HepG2 (cell line): Measurements from ENCODE around the gene GFOD1. TPM values are rescaled to one million over a fixed set of nuclear protein-coding genes. Genes with fewer than 3 reads are reported as not detected.
A peak's percentile ranks its signal among the peaks of the same experiment; 100 is the strongest.

Experiments used
- ATAC-seq: fragments of 200-7000 bp; cut with Tn5 transposase; 3 replicates; pipeline ENCODE4 v1.9.1; 2020; ENCODE audit warnings: mild to moderate bottlenecking, moderate library complexity
- BruUV-seq: library from RNA; stranded (reverse); fragments of 400-500 nt; replicated peaks from 2 replicates; lab custom pipeline; 2021; lab: Mats Ljungman, UMichigan
- CTCF ChIA-PET: fragments of 300-600 bp; formaldehyde crosslinking; extraction: SDS; loops from one replicate; lab custom pipeline; 2021; ENCODE audit warnings: low total read pairs, inconsistent platforms, low intra/inter-chr PET ratio; lab: Yijun Ruan, JAX
- POLR2A ChIA-PET: fragments of 350-600 bp; sonication (Branson Sonifier 250); formaldehyde crosslinking; loops from one replicate; lab custom pipeline; 2020; ENCODE audit warnings: antibody characterized with exemption, inconsistent platforms; lab: Yijun Ruan, JAX
- DNase-seq: peaks from one replicate; pipeline ENCODE4 v3.0.0-alpha.2; 2015; ENCODE audit warnings: low spot score
- FAIRE-seq: peaks from 3 replicates; lab custom pipeline; 2011; peaks lifted over from hg19 to GRCh38; lab: Jason Lieb, UNC
- H2AFZ ChIP-seq: one replicate; pipeline ENCODE4 v1.6.1; 2011; ENCODE audit warnings: low read length, inconsistent platforms
- H3K27ac ChIP-seq: fragments of 300-600 bp; 3 replicates; pipeline ENCODE4 v1.8.0; 2011; ENCODE audit warnings: mixed run types, mild to moderate bottlenecking, mixed read lengths, low read length, inconsistent platforms; ENCODE audit not compliant: insufficient read depth; ENCODE audit errors: extremely low read length
- H3K27me3 ChIP-seq, 2 experiments: fragments of 200-600 bp in 1 of 2; 2 replicates in 1 of 2; 3 replicates in 1 of 2; pipeline versions ENCODE4 v1.6.0 to v1.8.0; 2011; ENCODE audit warnings: low read length in 2 of 2, mild to moderate bottlenecking in 2 of 2, moderate library complexity in 2 of 2, inconsistent platforms in 1 of 2; ENCODE audit not compliant: insufficient read depth in 2 of 2, control insufficient read depth in 1 of 2
- H3K36me3 ChIP-seq, 2 experiments: fragments of 200-600 bp in 1 of 2; replicated peaks in 1 of 2; 2 replicates in 1 of 2; 3 replicates in 1 of 2; pipeline versions ENCODE4 v1.5.1 to v1.8.0; 2011; ENCODE audit warnings: low read length in 2 of 2, inconsistent platforms in 1 of 2; ENCODE audit not compliant: insufficient read depth in 2 of 2, control insufficient read depth in 1 of 2
- H3K4me1 ChIP-seq: 2 replicates; pipeline ENCODE4 v1.5.1; 2012; ENCODE audit warnings: low read length, inconsistent platforms; ENCODE audit not compliant: insufficient read depth
- H3K4me2 ChIP-seq: 2 replicates; pipeline ENCODE4 v1.6.0; 2011; ENCODE audit warnings: low read depth, low read length, inconsistent platforms
- H3K4me3 ChIP-seq, 3 experiments: fragments of 200-600 bp in 1 of 3; sonication (generic), shearing (Covaris generic) in 1 of 3; replicated peaks in 1 of 3; 2 replicates each; pipeline ENCODE4 v1.5.1; 2011 to 2016; ENCODE audit warnings: low read length in 3 of 3, inconsistent platforms in 2 of 3, low read depth in 2 of 3, mild to moderate bottlenecking in 2 of 3, control low read depth in 1 of 3, mixed read lengths in 1 of 3; ENCODE audit not compliant: insufficient read depth in 1 of 3
- H3K79me2 ChIP-seq: one replicate; pipeline ENCODE4 v1.6.1; 2011; ENCODE audit warnings: low read length, inconsistent platforms; ENCODE audit not compliant: insufficient read depth
- H3K9ac ChIP-seq: 2 replicates; pipeline ENCODE4 v1.6.0; 2011; ENCODE audit warnings: mild to moderate bottlenecking, low read depth, low read length, inconsistent platforms; ENCODE audit not compliant: insufficient read depth
- H3K9me3 ChIP-seq: 2 replicates; pipeline ENCODE4 v1.5.1; 2012; ENCODE audit warnings: mild to moderate bottlenecking, low read length
- H4K20me1 ChIP-seq: 2 replicates; pipeline ENCODE4 v1.6.0; 2011; ENCODE audit warnings: inconsistent platforms, mild to moderate bottlenecking, low read length, moderate library complexity; ENCODE audit not compliant: insufficient read depth
- FLYWCH1 ChIP-seq: sonication (generic); formaldehyde crosslinking; IDR thresholded peaks from 2 replicates; pipeline ENCODE4 v1.8.1; 2023; ENCODE audit warnings: mild to moderate bottlenecking, missing genetic modification reagents
- ZBTB33 ChIP-seq: sonication (generic); formaldehyde crosslinking; IDR thresholded peaks from 2 replicates; pipeline ENCODE4 v1.4.0; 2020; ENCODE audit warnings: missing genetic modification reagents
- ZBTB7A ChIP-seq: sonication (generic); formaldehyde crosslinking; IDR thresholded peaks from 2 replicates; pipeline ENCODE4 v1.8.0; 2022; ENCODE audit warnings: mild to moderate bottlenecking, missing genetic modification reagents
- ZIK1 ChIP-seq: sonication (generic); formaldehyde crosslinking; IDR thresholded peaks from 2 replicates; pipeline ENCODE4 v1.5.0; 2020; ENCODE audit warnings: mild to moderate bottlenecking, low read depth, missing genetic modification reagents, borderline replicate concordance
- ZNF564 ChIP-seq: sonication (generic); formaldehyde crosslinking; IDR thresholded peaks from 2 replicates; pipeline ENCODE4 v1.8.1; 2023; ENCODE audit warnings: mild to moderate bottlenecking, missing genetic modification reagents
- ZNF589 ChIP-seq: sonication (generic); formaldehyde crosslinking; conservative IDR thresholded peaks from 2 replicates; pipeline ENCODE4 v1.8.0; 2022; ENCODE audit warnings: mild to moderate bottlenecking, moderate library complexity, missing genetic modification reagents
- ZNF768 ChIP-seq: sonication (generic); formaldehyde crosslinking; IDR thresholded peaks from 2 replicates; pipeline ENCODE4 v1.4.0; 2020; ENCODE audit warnings: missing genetic modification reagents
- WGBS: methylation state at CpG from one replicate; pipeline ENCODE4 v1.1.6; 2017; ENCODE audit warnings: low lambda C conversion rate; 5-methylcytosine and 5-hydroxymethylcytosine counted together
- in situ Hi-C: cut with HindIII; loops from 2 replicates; pipeline ENCODE4 v1.10.0; 2017; ENCODE audit warnings: low pct_unique_long_range_greater_than_20kb; ENCODE audit not compliant: extremely low pct_ligation_motif_present
- intact Hi-C: fragments of 100-400 bp; cut with micrococcal nuclease; formaldehyde crosslinking; loops from one replicate; pipeline ENCODE4 v1.10.0; 2022; ENCODE audit not compliant: unreplicated experiment
- polyA plus RNA-seq, 8 experiments: library from polyadenylated mRNA; depleted of rRNA in 3 of 8; stranded (reverse) in 7 of 8; unstranded in 1 of 8; fragments of >200 nt; fragmentation: Illumina TruSeq in 4 of 8; extraction: Trizol in 4 of 8; gene quantifications; 2 replicates each; pipeline versions ENCODE4 v1.2.1 to v1.2.3, GENCODE V29; 2011 to 2016; ENCODE audit warnings: low read depth in 4 of 8, missing spikeins in 1 of 8, mixed read lengths in 1 of 8; ENCODE audit not compliant: insufficient read depth in 1 of 8
- total RNA-seq, 5 experiments: library from RNA; depleted of rRNA; stranded (reverse); fragments of >200 nt; fragmentation: Illumina TruSeq; extraction: Trizol; gene quantifications; 2 replicates each; pipeline ENCODE4 v1.2.3, GENCODE V29; 2016; ENCODE audit warnings: low read depth in 1 of 5

The GFOD1 gene
- total and polyA plus RNA-seq, 2 of the 13 experiments (the other 11 are each of a cell fraction or from before 2014, with no cell fraction given): 1.9 to 6.4 TPM

- no TSS peak for BruUV-seq
- CTCF ChIA-PET: no interaction called here
- FAIRE-seq (no peak), ATAC-seq (no peak), DNase-seq (no peak)
- H3K9ac ChIP-seq: no peak overlapping the region
- WGBS: 88% methylated on average over 9 of the region's 9 CpGs
- H4K20me1 ChIP-seq: no peaks in the 10 kb centered on the region
- no peaks in the 10 kb centered on the region for H3K79me2 ChIP-seq
- intact Hi-C loops: no loop called here
- H3K27me3 ChIP-seq: no peaks in the 10 kb centered on the region
- in situ Hi-C loops: no loop called here
- peaks cover 9% of the 10 kb centered on the region for H3K4me1 ChIP-seq
- H3K4me2 ChIP-seq: no peak overlapping the region
- no peaks in the 10 kb centered on the region for H3K9me3 ChIP-seq
- TF ChIP-seq ZIK1 (CRISPR knock-in tag) (no peak), ZNF564 (CRISPR knock-in tag) (peak; percentile 80; the same call in 1 of the 2 replicates), ZNF589 (CRISPR knock-in tag) (no peak), FLYWCH1 (CRISPR knock-in tag) (no peak), ZBTB7A (no peak)
- no peak overlapping the region for H3K4me3 ChIP-seq
- no peak overlapping the region for H2AFZ ChIP-seq
- no peak overlapping the region for H3K27ac ChIP-seq
- POLR2A ChIA-PET: no interaction called here
- H3K36me3 ChIP-seq: no peaks in the 10 kb centered on the region
These were observed 135.2 kb downstream of the GFOD1 start for GRCh38 chr6:13352165-13352564.

GRCh38 chr6:13351271-13351670 lies 136.1 kb downstream of the GFOD1 start:
- ChIA-PET POLR2A (no interaction called here), CTCF (no interaction called here)
- H3K4me2 ChIP-seq: peak overlapping the region; percentile 14
- H3K79me2 ChIP-seq: no peaks in the 10 kb centered on the region
- BruUV-seq: no TSS peak
- H3K9me3 ChIP-seq: no peaks in the 10 kb centered on the region
- H3K36me3 ChIP-seq: no peaks in the 10 kb centered on the region
- peaks cover 9% of the 10 kb centered on the region for H3K4me1 ChIP-seq
- peak; percentile 43 for DNase-seq
- ATAC-seq: peak; percentile 68
- H3K27ac ChIP-seq: no peak overlapping the region
- 44% methylated on average over 11 of the region's 12 CpGs for WGBS
- intact Hi-C loops (no loop called here), in situ Hi-C loops (no loop called here)
- no peaks in the 10 kb centered on the region for H3K27me3 ChIP-seq
- H2AFZ ChIP-seq: no peak overlapping the region
- no peak for TF ChIP-seq ZNF768 (CRISPR knock-in tag)
- TF ChIP-seq ZBTB33 (CRISPR knock-in tag): peak; percentile 84
- H4K20me1 ChIP-seq: no peaks in the 10 kb centered on the region
- H3K9ac ChIP-seq: no peak overlapping the region
- H3K4me3 ChIP-seq: no peak overlapping the region
- FAIRE-seq: no peak
